Stimulated activated naive CD8-positive, alpha-beta T cell treated with anti-CD3 and anti-CD28 coated beads, Interleukin-15, amount 100 ng/mL, for 72 hours (primary cell): ENCODE measurements around the gene EXOC1.
"Not testable (repeated sequence)": the region's sequence is repeated elsewhere in the genome, so short reads cannot be mapped to it uniquely, and the experiment has no call there.

Experiments used
- ATAC-seq: fragments of 150-1000 bp; cut with Tn5 transposase; 2 replicates; pipeline ENCODE4 v1.10.0; 2021; ENCODE audit warnings: mild to moderate bottlenecking, moderate library complexity
- DNase-seq, 2 donors: peaks; one replicate each; pipeline ENCODE4 v3.0.0; 2021 to 2022
- H3K27ac Mint-ChIP-seq, 2 donors: one replicate each; pipeline ENCODE4 v1.8.0; 2022; ENCODE audit warnings: mild to moderate bottlenecking in 2 of 2, mixed read lengths in 2 of 2, moderate library complexity in 2 of 2
- H3K27me3 Mint-ChIP-seq: one replicate; pipeline ENCODE4 v1.8.0; 2022; ENCODE audit warnings: mixed read lengths
- H3K4me1 Mint-ChIP-seq: one replicate; pipeline ENCODE4 v1.8.0; 2022; ENCODE audit warnings: mild to moderate bottlenecking, mixed read lengths
- H3K4me3 Mint-ChIP-seq, 2 donors: one replicate each; pipeline ENCODE4 v1.8.0; 2022; ENCODE audit warnings: mild to moderate bottlenecking in 2 of 2, mixed read lengths in 2 of 2, moderate library complexity in 1 of 2
- H3K9me3 Mint-ChIP-seq, 2 donors: one replicate each; pipeline ENCODE4 v1.8.0; 2022; ENCODE audit warnings: mixed read lengths in 2 of 2

Gene EXOC1

DNA sequence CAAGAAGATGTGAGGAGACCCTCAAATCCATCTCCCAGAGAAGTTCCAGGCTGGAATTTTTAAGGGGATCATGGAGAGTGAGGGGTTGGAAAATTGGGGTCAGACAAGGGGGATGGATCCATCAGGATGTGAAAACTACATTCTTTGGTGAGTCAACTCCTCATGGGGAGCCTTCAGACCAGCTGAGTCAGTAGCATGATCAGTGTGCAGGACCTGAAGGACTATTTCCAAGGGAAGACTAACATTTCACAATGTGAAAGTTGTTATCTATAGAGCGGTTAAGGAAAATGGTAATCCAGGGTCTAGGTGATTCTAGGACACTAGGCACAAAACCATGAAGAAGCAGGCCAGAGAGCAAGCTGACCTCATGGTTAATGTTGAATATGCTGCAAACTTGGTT lies 56.7 kb downstream of the EXOC1 start:
- Mint-ChIP-seq H3K27ac (peak overlapping the region in 1 of 2 donors; percentile 34), H3K9me3 (no peaks in the 10 kb centered on the region), H3K4me1 (peaks cover 21% of the 10 kb centered on the region), H3K27me3 (no peaks in the 10 kb centered on the region), H3K4me3 (no peak overlapping the region)
- ATAC-seq = no peak
- DNase-seq = no peak

DNA sequence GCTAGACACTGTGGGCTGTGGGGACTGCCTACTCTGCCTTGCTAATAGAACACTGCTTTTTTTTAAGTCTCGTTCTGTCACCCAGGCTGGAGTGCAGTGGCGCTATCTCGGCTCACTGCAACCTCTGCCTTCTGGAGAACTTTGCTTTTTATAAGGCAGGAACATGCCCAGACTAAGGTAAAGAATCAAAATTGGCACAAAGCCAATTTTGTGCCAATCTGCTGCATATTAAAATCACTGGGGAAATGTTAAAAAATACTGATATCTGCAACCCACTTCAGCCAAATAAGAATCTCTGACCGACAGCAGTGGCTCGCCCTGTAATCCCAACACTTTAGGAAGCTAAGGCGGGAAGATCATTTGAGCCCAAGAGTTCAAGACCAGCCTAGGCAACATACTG lies 58.8 kb downstream of the EXOC1 start:
- DNase-seq (no peak), ATAC-seq (no peak)
- peaks cover 5% of the 10 kb centered on the region for H3K4me1 Mint-ChIP-seq
- H3K4me3 Mint-ChIP-seq = no peak overlapping the region
- no peak overlapping the region for H3K27ac Mint-ChIP-seq
- H3K27me3 Mint-ChIP-seq = no peaks in the 10 kb centered on the region
- no peaks in the 10 kb centered on the region for H3K9me3 Mint-ChIP-seq

- DNase-seq = no peak
- no peaks in the 10 kb centered on the region for H3K4me1 Mint-ChIP-seq
- no peaks in the 10 kb centered on the region for H3K27me3 Mint-ChIP-seq
- H3K9me3 Mint-ChIP-seq = peaks cover 0 to 7% of the 10 kb centered on the region in 2 donors
- H3K27ac Mint-ChIP-seq = no peak overlapping the region
- no peak for ATAC-seq
- no peak overlapping the region for H3K4me3 Mint-ChIP-seq
Observed at GRCh38 chr4:55920571-55920970, 67.1 kb downstream of the EXOC1 start.

- DNase-seq (no peak), ATAC-seq (no peak)
- Mint-ChIP-seq H3K27me3 (no peaks in the 10 kb centered on the region), H3K4me3 (no peak overlapping the region), H3K9me3 (peaks cover 0 to 7% of the 10 kb centered on the region in 2 donors), H3K27ac (no peak overlapping the region), H3K4me1 (no peaks in the 10 kb centered on the region)
Observed at GRCh38 chr4:55921093-55921492, 67.6 kb downstream of the EXOC1 start.

DNA sequence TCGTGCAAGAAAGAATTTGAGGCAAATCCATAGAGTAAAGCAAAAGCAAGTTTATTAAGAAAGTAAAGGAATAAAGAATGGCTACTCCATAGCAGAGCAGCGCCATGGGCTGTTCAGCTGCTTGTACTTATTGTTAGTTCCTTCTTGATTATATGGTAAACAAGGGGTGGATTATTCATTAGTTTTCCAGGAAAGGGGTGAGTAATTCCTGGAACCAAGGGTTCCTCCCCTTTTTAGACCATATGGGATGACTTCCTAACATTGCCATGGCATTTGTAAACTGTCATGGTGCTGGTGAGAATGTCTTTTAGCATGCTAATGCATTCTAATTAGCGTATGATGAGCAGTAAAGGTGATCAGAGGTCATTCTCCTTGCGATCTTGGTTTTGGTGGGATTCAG lies 71.8 kb downstream of the EXOC1 start:
- DNase-seq (no peak), ATAC-seq (no peak)
- peak overlapping the region in 1 of 2 donors; percentile 84 for H3K27ac Mint-ChIP-seq
- no peak overlapping the region for H3K4me3 Mint-ChIP-seq
- peaks cover 0 to 5% of the 10 kb centered on the region in 2 donors for H3K9me3 Mint-ChIP-seq
- H3K27me3 Mint-ChIP-seq = no peaks in the 10 kb centered on the region
- H3K4me1 Mint-ChIP-seq = no peaks in the 10 kb centered on the region

DNA sequence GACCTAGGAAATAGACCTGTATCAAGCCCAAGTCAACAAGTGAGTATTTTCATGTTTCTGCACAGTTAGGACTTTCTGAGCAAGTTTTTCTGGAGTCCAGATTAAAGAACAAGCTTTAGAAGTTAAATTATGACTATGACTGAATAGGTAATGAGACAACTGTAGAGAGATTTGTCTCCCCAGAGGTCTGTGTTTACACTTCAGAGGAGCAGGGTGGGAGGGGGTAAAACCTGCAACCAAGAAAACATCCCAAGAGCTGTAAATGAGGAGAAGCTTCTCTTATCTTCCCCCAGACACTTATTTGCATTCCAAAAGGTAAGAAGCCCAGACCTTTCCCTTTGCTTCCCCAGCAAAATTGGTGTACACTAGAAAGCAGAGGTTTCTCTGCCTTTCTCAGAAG lies 73.2 kb downstream of the EXOC1 start:
- DNase-seq (no peak), ATAC-seq (no peak)
- peaks cover 0 to 5% of the 10 kb centered on the region in 2 donors for H3K9me3 Mint-ChIP-seq
- no peaks in the 10 kb centered on the region for H3K4me1 Mint-ChIP-seq
- no peak overlapping the region for H3K4me3 Mint-ChIP-seq
- no peaks in the 10 kb centered on the region for H3K27me3 Mint-ChIP-seq
- H3K27ac Mint-ChIP-seq = no peak overlapping the region

DNA sequence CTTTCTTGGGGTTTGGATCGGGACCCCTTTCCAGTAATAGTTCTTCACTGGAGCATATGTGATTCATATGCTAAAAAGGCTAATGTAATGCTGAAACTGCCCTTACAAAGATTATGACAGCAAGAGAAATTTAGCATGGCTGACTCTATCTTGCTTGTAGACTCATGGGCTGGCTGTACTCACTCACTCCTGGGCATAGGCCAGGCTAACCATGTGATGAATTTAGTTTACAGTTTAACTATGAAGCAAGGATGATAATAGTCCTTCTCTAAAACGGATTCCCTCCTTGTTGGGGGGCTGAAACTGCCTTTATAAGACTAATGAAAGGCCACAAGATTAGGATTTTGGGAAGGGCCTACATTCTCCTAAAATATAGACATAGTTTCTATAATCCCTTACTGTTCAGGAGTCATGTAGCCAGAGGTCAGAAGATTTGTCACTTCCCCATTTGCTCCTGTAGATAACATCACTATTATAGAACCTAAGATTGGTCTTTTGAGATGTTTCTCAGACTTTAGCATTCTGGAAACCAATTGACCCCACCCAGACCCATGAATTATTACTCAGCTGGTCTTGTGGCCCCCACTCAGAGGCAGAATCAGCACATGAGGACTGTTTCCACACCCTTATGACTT lies 74.5 kb downstream of the EXOC1 start:
- H3K27ac Mint-ChIP-seq = no peak overlapping the region
- no peaks in the 10 kb centered on the region for H3K4me1 Mint-ChIP-seq
- H3K27me3 Mint-ChIP-seq = no peaks in the 10 kb centered on the region
- H3K9me3 Mint-ChIP-seq = peaks cover 0 to 5% of the 10 kb centered on the region in 2 donors
- DNase-seq (no peak), ATAC-seq (no peak)
- no peak overlapping the region for H3K4me3 Mint-ChIP-seq

DNA sequence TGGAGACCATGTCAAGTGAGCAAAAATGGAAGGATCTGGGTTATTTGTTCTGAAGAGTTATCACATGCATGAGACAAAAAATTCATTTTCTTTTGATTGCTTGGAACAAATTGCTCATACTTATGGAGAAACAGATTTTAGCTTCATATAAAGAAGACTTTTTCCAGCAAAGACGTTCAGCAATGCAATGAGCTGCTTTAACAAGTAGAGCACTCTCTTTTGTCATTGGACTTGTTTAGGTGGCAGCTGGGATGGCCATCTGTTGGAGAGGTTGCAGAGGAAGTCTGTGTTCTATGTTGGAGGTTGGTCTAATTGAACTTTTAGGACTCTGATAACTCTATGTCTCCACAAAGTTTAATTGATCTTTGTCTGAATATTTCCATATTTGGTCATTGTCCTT lies 75.4 kb downstream of the EXOC1 start:
- H3K27me3 Mint-ChIP-seq = no peaks in the 10 kb centered on the region
- no peak for ATAC-seq
- peaks cover 2 to 5% of the 10 kb centered on the region in 2 donors for H3K9me3 Mint-ChIP-seq
- H3K4me3 Mint-ChIP-seq = no peak overlapping the region
- no peaks in the 10 kb centered on the region for H3K4me1 Mint-ChIP-seq
- DNase-seq = no peak
- no peak overlapping the region for H3K27ac Mint-ChIP-seq

DNA sequence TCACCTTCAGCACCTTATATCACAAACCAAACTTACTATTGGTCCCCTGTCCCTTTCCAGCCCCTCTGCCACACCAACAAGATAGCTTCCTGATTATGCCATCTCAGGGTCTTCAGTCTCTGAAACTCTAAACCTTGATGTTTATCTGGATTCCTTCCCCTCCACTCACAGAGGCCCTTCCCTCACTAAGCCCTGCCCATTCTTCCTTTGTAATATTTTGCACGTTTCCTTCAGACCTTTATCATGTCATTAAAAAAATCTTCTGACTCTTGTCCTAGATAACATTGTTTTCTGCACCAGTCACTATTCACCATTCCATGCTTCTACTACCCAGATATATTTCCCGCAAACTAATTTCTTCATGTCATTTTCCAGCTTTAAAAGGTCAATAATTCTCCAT lies 77.6 kb downstream of the EXOC1 start:
- ATAC-seq = no peak
- Mint-ChIP-seq H3K9me3 (peaks cover 10 to 20% of the 10 kb centered on the region in 2 donors), H3K27me3 (no peaks in the 10 kb centered on the region), H3K4me3 (no peak overlapping the region), H3K4me1 (no peaks in the 10 kb centered on the region), H3K27ac (no peak overlapping the region)
- no peak for DNase-seq

DNA sequence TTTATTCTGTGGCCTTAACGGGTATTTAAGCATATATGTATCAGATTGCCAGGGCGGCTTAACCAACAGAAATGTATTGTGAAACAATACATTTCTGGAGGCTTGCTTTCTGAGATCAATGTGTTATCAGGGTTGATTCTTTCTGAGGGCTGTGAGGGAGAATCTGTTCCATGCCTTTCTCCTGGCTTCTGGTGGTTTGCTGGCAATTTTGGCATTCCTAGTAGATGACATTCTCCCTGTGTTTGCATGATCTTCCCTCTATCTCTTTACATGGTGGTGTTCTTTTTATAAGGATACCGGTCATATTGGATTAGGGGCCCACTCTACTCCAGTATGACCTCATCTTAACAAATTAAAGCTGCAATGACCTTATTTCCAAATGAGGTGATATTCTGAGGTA lies 78.4 kb downstream of the EXOC1 start:
- no peak for DNase-seq
- H3K4me3 Mint-ChIP-seq = no peak overlapping the region
- ATAC-seq = no peak
- no peaks in the 10 kb centered on the region for H3K4me1 Mint-ChIP-seq
- peaks cover 18 to 26% of the 10 kb centered on the region in 2 donors for H3K9me3 Mint-ChIP-seq
- H3K27me3 Mint-ChIP-seq = no peaks in the 10 kb centered on the region
- no peak overlapping the region for H3K27ac Mint-ChIP-seq

DNA sequence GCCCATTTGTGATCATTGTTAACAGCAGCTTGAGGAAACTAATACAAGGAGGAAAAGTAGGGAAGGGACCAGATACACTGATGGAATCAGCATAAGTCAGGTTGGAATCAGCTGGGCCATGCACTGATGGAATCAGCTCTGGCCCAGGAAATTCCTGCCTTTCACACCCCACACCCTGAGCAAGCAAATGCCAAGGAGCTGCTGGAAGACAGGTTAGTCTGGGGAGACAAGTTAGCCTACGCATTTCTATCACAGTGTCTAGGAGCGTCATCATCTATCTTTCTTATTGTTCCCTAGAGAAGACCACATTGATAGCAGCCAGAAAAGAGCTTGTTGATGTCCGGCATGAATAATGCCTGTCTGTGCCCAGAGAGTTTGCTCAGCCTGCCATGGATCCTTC lies 79.1 kb downstream of the EXOC1 start:
- ATAC-seq (no peak), DNase-seq (no peak)
- peaks cover 20 to 30% of the 10 kb centered on the region in 2 donors for H3K9me3 Mint-ChIP-seq
- no peaks in the 10 kb centered on the region for H3K4me1 Mint-ChIP-seq
- no peak overlapping the region for H3K27ac Mint-ChIP-seq
- H3K27me3 Mint-ChIP-seq = no peaks in the 10 kb centered on the region
- no peak overlapping the region for H3K4me3 Mint-ChIP-seq

DNA sequence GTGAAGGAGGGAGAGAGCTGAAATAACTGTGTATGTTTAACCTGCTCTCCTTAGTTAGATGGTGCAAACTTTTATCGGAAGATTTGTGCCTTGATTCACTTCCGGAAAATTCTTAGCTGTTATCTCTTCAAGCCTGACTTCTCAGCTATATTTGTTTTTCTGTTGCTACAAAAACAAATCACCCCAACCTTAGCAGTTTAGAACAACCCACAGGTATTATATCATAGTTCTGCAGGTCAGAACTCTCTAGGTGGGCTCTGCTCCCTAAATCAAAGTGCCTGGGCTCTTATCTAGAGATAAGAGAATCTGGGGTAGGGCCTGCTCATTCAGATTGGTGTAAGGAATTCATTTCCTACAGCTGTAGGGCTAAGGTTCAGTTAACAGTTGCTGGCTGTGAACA lies 80.2 kb downstream of the EXOC1 start:
- no peaks in the 10 kb centered on the region for H3K4me1 Mint-ChIP-seq
- H3K27me3 Mint-ChIP-seq = no peaks in the 10 kb centered on the region
- H3K4me3 Mint-ChIP-seq = no peak overlapping the region

DNA sequence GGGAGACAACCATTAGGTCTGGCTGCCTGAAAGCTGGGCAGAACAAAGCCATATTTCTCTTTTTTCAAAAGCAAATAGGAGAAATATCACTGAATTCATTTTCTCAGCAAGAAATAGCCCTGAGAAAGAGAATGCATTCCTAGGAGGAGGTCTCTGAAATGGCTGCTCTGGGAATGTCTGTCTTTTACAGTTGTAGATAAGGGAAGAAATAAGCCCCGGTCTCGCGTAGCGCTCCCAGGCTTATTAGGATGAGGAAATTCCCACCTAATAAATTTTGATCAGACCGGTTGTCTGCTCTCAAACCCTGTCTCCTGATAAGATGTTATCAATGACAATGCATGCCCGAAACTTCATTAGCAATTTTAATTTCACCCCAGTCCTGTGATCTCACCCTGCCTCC lies 82.5 kb downstream of the EXOC1 start:
- not testable (repeated sequence) for H3K27me3 Mint-ChIP-seq, H3K27ac Mint-ChIP-seq, H3K4me3 Mint-ChIP-seq, DNase-seq, H3K4me1 Mint-ChIP-seq, ATAC-seq
- H3K9me3 Mint-ChIP-seq = peaks cover 37 to 55% of the 10 kb centered on the region in 2 donors

More for the DNA sequence above, 80.2 kb downstream of the EXOC1 start:
- no peak for DNase-seq
- H3K27ac Mint-ChIP-seq = no peak overlapping the region
- H3K9me3 Mint-ChIP-seq = peaks cover 26 to 41% of the 10 kb centered on the region in 2 donors
- ATAC-seq = no peak

- Mint-ChIP-seq H3K4me3 (no peak overlapping the region), H3K9me3 (peaks cover 37 to 55% of the 10 kb centered on the region in 2 donors), H3K4me1 (no peaks in the 10 kb centered on the region), H3K27me3 (no peaks in the 10 kb centered on the region), H3K27ac (no peak overlapping the region)
- no peak for ATAC-seq
- no peak for DNase-seq
Observed at GRCh38 chr4:55938481-55938880, 85.0 kb downstream of the EXOC1 start.

- no peak overlapping the region for H3K27ac Mint-ChIP-seq
- H3K27me3 Mint-ChIP-seq = no peaks in the 10 kb centered on the region
- no peak for ATAC-seq
- peaks cover 40 to 47% of the 10 kb centered on the region in 2 donors for H3K9me3 Mint-ChIP-seq
- H3K4me3 Mint-ChIP-seq = no peak overlapping the region
- DNase-seq = no peak
- H3K4me1 Mint-ChIP-seq = no peaks in the 10 kb centered on the region
Observed at GRCh38 chr4:55939421-55939820, 86.0 kb downstream of the EXOC1 start.

- Mint-ChIP-seq H3K27ac (no peak overlapping the region), H3K27me3 (no peaks in the 10 kb centered on the region), H3K9me3 (peaks cover 30 to 36% of the 10 kb centered on the region in 2 donors), H3K4me3 (no peak overlapping the region), H3K4me1 (peaks cover 13% of the 10 kb centered on the region)
- no peak for DNase-seq
- no peak for ATAC-seq
Observed at GRCh38 chr4:55941881-55942396, 88.5 kb downstream of the EXOC1 start.
